GDM1 (cell line): ENCODE data around the gene PLPPR3.

ENCODE experiments used
- DNase-seq: peaks from one replicate; lab custom pipeline; 2025; lab: John Stamatoyannopoulos, UW

Gene PLPPR3

DNA sequence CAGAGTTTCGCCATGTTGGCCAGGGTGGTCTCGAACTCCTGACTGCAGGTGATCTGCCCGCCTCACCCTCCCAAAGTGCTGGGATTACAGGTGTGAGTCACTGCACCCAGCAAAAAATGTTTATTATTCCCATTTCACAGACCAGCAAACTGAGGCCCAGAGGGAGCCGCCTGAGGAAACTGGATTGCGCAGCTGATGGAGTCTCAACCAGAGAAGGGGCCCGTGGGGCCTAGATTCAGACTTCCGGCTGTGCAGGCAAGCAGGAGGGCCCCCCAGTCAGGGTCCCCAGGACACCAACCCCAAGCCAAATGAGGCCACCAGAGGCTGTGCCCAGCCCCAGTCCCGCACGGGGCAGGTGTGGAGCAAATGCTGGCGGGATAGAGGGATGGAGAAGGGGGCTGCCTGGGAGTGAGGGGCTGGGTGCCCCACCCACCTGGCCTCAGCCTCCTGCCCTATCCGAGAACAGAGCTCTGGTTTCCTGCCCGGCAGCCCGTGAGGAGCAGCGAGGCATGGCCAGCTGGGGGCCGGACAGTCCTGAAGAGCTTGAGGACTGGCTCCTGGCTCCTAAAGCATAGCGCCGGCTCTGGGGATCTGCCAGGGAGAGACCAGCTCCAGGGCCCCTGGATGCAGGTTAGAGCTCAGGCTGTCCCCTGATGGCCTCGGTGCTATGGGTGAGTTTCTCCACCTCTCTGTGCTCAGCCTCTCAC lies 48.9 kb downstream of the PLPPR3 start:
- DNase-seq: no peak

DNA sequence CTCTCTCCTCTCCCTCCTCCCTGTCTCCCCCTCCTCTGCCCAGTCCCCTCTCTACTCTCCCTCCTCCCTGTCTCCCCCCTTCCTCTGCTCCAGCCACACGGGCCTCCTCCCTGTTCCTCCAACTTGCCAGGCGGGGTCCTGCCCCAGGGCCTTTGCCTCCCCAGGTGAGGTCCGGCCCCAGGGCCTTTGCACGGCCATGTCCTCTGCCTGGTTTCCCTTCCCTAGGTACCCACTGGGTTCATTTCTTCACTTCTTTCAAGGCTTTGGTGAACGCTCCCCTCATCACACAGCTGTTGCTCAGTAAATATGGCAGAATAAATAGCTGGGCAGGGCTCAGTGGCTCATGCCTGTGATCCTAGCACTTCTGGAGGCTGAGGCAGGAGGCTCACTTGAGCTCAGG lies 49.7 kb downstream of the PLPPR3 start:
- no peak for DNase-seq

DNA sequence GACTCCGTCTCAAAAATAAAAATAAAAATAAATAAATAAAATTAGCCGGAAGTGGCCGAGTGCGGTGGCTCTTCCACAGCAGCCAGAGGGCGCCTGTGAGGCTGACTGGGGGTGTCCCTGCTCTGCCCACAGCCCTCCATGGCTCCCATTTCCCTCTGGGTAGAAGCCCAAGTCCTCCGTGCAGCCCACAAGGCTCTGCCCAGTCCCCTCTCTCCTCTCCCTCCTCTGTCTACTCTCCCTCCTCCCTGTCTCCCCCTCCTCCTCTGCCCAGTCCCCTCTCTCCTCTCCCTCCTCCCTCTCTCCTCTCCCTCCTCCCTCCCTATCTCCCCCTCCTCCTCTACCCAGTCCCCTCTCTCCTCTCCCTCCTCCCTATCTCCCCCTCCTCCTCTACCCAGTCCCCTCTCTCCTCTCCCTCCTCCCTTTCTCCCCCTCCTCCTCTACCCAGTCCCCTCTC lies 50.4 kb downstream of the PLPPR3 start:
- no peak for DNase-seq

DNA sequence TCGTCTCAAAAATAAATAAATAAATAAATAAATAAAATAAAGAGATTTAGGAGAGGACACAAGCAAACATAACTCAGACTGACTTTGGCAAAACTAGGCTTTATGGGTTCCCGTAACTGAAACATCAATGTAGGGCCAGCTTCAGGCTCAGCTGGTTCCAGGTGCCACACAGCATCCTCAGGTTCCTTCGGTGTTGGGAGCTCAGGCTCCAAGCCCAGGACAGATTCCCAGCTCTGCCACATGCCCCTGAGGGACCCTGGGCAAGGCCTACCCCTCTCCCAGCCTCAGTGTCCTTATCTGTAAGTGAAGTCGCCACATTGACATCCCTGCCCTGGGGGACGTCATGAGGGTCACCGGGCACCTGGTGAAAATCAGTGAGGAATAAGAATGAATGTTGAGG lies 52.1 kb downstream of the PLPPR3 start:
- no peak for DNase-seq

DNA sequence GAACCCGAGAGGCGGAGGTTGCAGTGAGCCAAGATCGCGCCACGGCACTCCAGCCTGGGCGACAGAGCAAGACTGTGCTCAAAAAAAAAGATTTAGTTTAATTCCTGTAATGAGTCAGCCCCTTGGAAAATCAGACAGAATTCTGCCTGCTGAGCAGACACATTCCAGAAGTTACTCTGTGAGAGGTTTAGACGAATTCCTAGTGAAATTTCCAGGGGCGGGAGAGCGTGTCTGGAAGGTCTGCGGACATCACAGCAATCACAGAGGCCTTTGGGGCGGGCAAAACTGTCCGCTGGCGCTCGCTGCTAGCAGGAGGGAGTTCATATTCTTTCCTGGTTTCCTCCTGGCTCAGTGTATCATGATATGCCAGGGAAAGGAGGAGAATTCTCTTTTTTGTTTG lies 53.3 kb downstream of the PLPPR3 start:
- DNase-seq: no peak

DNA sequence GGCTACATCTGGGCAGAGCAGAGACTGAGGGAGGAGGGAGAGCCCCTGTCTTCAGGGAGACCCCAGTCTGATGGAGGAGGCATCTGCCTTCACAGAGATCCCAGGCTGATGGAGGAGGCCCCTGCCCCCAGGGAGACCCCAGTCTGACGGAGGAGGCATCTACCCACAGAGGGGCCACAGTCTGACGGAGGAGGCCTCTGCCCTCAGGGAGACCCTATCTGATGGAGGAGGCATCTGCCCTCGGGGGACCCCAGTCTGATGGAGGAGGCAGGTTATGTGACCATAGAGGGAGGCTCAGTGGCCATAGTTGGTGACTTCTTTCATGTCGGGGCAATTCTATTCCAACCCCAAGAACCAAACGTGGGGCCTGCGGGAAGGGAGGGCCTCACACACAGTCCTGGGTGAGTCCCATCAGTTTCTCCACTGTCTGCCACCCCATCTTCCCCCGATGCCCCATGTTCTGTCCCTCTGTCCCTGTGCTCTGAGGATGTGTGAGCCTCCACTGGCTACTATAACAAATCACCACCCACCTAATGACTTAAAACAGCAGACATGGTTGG lies 56.5 kb downstream of the PLPPR3 start:
- no peak for DNase-seq

DNA sequence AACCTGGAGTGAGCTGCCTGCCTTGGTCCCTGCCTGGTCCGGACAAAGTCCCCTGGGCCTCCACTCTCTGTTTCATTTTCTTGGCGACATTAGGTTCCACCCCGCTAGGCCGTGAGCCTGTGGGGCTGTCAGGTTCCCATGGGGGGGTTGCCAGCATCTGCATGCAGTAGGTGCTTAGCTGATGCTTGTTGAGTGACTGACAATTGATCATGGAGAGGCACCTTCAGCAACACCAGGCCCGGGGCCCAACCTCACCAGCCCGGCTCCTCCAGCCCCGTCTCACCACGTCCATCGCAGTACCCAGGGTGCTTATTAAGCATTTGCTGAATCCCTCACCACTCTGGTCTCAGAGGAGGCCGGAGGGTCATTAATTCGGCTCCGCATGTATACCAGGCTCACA lies 57.5 kb downstream of the PLPPR3 start:
- DNase-seq: no peak

DNA sequence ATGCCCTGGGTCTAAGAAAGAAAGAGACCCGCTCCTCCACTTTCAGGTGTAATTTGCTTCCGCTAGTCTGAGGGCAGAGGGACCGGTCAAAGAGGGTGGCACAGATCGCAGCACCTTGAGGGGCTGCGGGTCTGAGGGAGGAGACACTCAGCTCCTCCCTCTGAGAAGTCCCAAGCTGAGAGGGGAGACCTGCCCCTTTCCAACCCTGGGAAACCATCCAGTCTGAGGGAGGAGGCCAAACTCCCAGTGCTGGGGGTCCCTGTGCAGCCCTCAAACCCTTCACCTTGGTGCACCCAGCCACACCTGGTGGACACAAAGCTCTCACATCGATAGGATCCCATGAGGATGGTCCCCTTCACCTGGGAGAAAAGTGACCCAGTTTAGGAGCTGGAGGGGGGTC lies 57.9 kb downstream of the PLPPR3 start:
- DNase-seq: no peak

DNA sequence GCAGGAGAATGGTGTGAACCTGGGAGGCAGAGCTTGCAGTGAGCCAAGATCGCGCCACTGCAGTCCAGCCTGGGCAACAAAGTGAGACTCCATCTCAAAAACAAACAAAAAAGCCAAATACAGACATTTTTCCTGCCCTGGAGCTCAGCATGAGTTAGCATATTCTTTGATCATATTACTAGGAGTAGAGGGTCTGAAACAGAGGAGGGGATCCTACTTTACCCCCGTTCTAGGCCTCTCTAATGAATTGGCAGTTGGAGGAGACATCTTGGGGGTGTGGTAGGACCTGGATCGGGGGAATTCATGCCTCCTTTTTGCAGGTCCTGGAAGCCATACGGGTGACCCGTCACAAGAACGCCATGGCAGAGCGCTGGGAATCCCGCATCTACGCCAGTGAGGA lies 58.6 kb downstream of the PLPPR3 start:
- DNase-seq: no peak
